ENCODE results near the gene KLF7.

The KLF7 gene

DNA sequence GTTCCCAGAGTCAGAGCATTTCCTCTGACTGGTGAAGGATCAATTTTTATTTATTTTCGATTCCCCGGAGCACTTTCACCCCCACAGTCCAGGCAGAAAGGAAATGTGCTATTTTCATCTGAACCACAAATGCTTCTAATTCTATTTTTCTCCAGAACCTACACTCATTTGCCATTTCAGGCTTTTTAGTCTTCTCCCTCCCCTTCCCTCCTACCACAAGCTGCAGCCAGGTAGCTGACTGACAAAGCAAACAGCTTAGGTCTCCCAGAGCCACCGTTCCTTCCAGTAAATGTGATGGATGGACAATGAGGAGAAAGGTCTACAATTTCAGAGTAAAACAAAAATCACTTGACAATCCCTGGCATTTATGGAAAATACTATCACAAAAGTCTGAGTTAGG, 76.9 kb downstream of the KLF7 start:
- no peak for DNase-seq

DNA sequence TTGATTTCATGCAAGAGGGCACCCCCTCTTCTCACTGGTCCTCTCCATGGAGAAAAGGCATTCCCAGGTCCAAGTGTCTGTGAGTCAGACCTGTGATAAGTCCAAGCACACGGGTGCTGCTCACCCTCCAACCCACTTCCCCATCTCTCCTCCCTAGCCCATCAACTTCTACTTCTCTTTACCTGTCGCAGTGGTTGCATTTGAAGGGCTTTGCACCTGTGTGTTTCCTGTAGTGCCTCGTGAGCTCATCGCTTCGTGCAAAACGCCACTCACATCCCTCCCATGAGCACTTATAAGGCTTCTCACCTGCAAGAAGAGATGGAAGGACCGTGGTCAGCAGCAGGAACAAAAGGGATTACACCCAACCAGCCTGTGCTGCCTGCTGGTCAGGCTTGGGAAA, 77.5 kb downstream of the KLF7 start:
- no peak for DNase-seq

DNA sequence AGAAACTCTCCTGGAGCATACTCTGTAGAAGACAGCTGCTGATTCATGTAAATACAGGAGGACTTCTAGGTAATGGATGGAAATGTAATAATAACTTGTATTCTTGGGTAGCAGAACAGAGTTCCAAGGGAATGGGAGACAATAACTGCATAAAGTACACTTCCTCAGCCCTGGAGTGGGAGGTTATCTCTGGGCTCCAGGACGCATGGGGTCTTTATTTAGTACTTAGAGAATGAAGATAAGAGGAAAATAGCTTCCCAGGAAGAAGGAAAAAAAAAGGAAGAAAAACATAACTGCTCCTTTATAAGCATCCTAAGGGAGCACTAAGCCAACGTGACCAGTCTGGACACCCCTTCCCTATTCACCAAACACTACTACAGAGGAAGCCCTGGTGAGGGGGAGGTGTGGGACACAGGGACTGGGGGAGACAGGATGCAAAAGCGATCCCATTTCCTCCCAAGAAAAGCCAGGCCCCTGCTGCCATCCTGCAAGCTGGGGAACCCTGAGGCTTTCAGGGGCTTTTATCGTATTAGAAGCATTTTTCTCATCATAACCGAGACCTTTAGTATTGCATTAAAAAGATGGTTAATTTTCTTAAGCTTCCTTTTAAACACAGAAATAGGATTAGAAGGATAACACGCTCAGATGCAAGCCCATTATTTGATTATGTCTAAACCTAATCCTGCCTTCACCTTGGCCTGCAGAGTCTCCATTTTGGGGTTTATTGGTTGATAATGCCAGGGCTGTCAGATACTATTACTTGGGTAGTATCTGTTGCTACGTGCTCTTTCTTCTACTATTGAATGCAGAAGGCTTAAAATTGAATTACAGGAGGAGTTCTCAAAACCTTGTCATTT, 78.5 kb downstream of the KLF7 start:
- DNase-seq: no peak

DNA sequence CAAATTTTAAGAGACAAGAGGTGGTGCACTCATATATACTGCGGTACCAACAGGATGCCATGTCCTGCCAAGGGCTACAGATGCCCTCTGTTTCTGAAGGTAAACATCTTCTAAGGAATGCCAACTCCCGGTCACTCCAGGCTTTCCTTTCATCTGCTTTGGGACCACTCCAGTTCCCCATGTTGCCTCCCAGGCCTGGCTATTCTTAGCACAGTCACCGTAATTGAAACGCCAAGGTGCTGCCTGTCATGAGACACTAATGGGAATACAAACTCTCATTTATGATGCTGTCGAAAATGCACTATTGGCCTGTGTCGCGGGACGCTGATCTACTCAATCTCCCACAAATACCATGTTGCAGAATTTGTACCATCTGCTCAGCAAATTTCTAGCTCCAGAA, 79.6 kb downstream of the KLF7 start:
- no peak for DNase-seq

DNA sequence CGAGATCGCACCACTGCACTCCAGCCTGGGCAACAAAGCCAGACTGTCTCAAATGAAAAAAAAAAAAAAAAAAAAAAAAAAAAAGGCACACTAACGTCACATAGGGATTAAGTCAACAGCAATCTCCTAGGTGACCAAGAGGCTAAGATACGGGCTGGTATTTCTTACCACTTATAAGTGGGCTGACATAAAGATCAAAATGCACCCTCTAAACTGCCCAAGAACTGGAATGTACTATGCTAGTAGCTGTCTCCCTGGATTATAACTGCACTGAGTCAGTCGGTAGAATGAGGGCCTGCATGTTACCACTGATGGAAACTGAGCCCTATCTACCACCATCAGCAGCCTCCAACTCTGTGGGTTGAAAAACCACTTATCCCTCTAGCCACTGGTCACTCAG, 80.6 kb downstream of the KLF7 start:
- DNase-seq: no peak

DNA sequence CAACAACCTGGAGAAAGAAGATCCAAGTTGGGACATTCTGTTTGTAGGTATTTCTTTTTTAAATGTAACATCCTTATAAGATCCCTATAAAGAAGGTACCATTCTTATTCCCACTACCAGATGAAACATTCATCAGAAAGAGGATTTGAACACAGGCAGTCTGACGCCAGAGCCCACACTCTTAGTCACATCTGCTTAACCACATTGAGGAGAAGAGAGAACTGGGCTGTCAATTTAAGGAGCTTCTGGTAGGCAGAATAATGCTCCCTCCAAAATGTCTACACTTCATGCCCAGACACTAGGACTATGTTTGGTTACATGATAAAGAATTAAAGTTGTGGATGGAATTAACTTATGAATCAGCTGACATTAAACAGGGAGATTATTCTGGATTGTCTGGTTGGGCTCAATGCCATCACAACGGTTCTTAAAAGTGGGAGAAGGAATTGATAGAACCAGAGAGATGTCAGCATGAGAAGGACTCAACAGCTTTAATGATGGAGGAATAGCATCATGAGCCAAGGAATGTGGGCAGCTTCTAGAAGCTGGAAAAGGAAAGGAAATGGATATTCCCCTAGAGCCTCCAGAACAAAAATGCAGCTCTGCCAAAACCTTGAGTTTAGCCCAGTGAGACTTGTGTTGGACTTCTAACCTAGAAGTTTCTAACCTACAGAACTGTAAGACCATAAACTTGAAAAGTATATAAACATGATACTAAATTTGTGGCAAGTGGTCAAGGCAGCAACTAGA, 82.2 kb downstream of the KLF7 start:
- DNase-seq: no peak

DNA sequence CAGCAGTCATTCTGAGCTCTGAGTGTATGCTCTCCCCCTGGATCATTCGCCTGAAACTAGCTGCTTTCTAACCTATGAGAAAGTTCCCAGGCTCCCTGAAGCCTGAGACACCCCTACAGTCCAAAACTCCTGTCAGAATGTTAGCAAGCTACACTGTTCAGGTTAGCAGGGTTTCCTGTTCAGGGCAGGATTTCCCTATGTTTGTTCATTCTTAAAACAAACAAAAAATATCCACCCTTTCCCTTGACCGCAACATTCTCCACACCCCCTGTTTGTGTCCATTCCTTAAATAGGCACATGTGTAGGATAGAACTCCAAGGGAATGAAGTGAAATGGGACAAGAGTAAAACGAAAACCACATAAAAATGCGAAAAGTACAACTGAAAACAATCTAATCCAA, 83.1 kb downstream of the KLF7 start:
- DNase-seq: no peak

DNA sequence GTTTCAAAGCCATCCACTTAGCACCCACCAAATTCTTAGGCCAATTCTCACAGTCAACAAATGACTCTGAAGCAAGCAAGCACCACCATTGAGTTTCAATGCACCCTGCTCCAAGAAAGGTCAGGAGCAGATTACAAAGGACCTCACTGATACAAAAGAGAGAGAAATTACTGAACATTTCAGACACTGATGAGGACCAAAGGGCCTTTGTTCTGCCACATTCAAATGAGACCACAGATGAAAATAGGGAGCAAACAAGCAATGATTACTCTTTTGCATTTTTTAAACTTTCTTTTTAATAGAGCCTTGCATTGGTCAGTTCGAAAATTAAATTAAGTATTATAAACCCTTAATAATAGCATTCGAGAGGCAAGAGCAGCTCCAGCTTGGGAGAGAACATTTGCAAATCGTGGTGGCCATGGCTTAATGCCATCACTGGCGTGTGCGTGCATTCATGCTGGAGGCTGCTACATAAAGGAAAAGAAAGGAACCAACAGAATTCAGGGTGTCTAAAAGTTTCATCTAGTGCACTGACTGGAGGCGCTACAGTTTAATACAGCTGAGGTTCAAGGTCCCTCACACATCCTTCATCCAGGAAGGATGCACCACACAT, 87.5 kb downstream of the KLF7 start:
- no peak for DNase-seq

DNA sequence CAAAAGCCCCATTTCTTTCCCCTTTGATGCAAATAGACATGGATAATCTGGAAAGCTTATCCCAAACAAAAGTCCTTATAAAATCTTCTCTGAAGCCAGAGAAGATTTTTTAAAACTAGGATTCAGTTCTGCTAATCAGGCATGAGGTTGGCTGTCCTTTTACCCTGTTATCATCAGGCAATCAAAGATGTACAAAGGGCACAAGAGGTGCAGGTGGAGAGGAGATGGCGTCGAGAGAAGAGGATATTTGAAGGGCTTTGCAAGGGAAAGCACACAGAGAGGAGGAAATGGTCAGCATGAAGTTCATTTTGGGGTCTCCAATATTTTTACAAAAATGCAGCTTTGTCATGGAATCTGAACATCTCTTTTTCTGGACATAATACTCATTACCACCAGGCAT, 88.5 kb downstream of the KLF7 start:
- no peak for DNase-seq

DNA sequence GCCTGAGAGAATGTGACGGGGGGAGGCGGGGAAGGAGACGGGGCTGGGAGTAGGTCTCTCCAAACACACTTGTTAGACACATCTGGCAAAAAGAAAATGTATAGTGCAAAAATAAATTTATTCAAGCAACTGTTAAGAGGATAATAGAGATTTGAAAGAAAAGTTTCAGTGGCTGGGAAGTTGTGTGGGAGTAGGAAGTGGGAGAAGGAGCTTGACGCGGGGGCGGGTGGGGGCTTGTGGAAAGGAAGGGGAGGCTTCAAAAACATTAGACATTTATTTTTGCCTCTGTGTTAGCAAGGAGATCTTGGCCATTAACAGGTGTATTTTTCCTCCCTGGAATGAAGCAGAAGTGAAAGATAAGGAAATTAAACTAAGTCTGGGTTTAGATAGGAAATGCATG, 90.3 kb downstream of the KLF7 start:
- no peak for DNase-seq

DNA sequence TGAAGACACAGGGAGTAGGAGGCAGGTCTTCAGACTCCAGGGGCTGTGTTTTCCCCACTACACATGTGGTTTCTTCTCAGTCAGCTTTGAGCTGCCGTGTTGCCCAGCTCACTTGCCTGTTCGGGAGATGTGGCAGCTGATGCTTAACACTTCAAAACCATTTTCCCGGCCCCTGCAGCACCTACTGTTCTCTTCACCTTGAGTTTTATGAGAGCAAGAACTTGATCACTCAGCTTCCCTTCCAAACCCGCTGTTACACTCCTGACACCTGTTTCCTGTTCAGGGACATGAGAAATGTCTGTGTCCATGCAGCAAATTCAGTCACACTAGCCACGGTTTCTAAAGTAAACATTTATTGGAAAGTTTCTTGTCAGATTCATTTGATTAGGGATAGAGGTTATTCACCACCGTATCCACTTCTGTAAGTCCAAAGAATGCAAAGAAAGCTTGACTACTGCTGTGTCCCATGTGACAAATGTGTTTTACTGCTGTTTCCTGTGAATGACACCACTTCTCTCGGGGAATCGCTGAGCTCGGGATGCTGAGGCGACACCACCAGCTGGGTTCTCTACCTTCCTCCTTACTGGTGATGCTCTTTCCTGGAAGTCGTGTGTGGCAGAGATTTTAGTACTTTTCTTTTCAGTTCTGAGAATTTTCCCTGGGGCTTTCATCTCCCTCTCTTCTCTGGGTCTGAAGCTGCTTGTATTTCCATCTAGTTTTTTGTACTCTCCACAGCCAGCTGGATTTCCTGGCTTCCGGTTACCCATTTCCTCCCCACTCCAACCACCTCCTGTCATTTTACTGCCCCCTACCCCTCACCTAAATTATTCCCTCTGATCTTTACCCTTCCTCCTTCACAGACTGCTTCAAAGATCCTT, 91.7 kb downstream of the KLF7 start:
- peak; percentile 63 for DNase-seq

DNA sequence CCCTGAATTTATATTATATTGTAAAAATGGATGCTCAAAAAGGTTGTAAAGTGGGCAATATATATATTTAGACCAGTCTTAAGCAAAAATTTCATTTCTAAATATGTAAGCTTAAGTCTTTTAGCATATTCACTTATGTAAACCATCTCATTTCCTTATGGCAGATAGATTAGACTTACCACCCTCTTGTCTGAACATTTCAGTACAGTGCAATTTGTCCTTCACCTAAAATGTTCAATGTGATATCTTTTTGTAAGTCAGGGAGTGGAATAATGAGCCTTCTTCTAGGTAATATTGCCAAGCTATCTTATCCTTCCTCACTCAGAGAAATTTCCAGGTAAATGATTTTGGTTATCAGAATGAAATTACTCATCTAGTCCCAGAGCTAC, 92.3 kb downstream of the KLF7 start:
- no peak for DNase-seq

DNA sequence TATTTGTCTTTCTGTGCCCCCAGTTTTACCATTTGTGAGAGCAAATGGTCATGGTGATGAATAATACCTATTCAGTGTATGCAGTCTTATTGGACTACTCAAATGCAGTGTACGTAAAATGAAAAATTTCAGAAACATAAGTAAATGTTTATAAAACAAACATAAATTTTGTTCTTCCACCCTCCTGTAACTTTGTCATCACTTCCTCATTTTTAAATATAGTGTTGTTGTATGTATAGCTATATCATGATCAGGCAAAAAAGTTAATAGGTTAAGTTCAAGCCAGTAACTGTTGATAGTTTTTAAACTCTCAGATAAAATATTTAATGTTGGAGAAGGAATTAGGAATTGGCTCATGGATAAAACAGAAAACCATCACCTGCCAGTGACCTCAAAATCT, 93.2 kb downstream of the KLF7 start:
- DNase-seq: no peak

DNA sequence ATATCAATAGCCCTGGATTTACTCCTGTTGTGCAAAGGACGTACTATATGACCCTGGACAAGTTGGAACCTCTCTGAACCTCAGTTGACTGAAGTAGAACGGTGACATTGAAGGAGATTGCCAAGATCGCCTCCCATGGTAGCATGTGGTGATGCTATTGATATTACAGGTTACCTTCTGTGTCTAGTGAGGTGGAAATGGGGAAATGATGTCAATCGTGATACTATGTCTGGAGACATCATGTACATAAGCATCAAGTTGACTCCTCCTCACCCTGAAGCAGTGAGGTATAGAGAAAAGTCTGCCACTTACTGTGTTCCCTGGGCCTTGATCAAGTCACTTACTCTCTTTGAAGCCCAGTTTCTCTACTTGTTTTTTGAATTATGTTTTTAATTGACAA, 93.9 kb downstream of the KLF7 start:
- DNase-seq: no peak

DNA sequence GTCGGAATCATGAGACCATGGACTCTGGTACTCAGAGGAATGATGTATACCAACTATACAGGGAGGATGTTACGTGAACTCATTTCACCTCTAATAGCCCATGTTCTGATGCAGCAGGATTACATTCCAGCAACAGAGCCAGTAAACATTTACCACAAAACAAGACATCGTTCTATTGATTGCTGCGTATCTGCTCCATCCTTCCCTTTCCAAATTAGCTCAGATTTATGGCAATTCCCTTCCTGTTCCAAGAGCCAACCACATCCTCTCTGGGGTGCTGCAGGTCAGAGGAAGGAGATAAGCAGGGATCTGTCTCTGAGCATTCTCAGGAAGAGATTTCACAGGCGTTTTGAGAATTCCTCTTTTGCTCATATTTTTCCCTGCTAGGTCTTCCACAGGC, 98.3 kb downstream of the KLF7 start:
- DNase-seq: no peak

DNA sequence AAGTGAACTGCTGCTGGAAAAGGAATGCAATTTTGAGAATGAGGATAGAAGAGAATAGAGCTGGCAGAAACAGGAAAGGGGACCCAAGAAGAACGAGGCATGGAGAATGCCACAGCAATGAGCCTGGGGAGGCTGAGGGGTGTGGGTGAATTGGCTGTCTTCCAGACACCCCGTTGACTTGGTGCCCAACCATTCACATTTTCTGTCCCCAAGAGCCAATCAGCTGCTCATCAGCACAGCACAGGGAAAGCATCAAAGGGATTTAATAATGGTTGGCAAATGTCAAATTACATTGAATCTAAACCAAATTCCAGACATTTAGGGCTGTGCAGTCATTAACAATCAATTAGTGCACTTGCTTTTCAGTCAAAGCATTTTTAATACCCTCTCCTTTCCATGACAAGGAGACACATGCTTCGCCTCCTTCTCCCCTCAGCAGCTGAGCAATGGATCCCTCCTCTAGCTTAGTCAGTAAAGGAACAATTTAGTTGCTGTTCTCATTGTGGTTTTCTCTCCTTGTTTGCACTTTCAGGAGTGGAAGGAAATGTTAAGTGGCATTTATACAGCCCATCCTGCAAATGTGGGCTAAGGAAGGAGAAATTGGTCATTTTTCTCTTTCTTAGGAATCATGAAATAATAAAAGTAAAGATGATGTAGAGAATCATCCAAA, 98.8 kb downstream of the KLF7 start:
- no peak for DNase-seq

DNA sequence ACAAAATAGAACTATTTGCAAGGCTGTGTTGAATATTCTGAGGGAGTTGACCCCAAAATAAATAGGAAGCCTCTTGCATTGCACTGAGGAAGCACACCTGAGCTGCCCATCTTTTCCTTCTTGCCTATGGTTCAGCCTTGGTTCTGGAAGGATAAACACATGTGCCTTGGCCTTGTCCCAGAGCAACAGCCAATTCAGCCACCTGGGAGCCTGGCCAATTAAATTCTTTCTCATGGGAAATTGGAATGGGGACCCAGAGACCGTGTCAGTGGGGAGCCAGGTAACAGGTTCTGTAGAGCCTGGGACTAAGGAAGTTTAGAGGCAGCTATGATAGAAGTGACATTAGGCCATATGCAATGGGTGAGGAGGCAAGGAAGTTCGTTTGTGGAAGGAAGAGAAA, 99.6 kb downstream of the KLF7 start:
- no peak for DNase-seq

DNA sequence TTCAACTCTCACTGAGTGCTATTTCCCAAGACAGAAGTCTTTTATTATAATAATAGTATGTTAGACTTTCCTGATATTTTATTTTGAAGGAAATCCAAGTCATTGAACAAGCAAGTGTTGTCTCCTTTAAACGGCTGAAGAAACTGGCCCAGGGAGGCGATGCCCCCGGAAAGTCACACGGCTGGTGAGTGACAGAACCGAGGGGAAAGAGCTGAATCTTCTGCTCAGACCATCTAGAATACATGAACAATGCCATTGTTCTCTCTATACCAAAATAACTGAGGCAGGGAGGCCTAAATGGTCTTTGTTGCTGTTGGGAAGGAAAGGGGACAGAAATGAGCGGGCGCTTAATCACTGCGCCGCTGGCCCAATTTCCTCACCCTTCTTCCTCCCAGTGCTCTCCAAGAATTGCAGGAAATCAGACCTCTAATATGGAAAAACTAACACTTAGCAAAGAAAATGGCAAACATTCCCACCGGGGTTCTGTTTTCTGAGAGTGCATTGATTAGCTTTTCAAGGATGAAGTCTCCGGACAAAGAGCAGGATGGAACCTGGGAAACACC, 101.5 kb downstream of the KLF7 start:
- DNase-seq: no peak

DNA sequence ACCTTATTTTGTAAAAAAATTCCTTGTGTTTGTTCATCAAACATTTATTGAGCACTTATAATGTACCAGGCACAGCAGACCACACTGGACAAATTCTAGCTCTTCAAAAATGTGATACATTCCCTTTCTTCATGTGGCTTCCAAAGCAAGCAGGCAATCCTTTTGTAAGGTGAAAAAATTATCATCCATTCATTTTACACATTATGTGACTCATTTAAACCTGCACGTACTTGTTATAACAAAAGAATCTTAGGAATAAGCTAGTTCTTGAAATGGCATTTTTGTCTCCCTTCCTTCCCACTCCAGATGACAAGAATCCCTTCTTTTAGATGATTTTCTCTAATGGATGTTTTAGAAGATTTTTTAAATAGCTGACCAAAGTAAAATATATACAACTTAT, 104.6 kb downstream of the KLF7 start:
- DNase-seq: no peak

DNA sequence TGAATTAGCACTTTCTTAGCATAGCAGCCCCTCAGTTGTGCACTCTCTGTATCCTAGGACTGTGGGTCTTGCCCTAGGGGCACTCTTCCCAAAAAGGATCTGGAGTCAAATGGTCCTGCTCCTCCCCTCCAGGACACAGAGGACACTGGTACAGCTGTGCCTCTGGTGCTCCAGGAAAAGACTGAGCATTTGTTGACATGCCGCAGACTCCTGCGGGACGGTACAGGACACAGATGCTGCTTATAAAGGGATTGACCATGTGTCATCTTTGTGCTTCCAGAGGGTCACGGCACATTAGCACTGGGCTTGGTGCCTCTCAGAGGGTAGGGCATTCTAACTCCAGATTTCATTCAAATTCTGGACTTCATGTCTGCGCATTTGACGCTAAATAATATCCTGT, 110.5 kb downstream of the KLF7 start:
- DNase-seq: no peak

DNA sequence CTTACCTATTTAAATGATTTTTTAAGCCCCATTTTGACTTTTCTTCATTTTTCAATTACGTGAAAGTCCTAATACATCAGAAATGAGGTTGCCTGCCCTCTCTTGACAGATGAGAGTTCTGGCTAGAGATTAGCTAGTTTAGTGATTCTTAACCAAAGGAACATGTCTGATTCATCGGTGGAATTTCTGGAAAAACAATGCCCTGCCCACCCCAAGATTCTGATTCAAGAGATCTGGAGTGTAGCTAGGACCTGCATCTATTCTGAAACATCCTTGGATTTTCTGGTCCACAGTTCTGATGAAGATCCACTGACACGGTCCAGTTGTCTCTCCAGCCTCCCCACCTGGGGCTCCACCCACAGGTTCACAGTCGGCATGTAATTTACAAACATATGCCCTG, 111.2 kb downstream of the KLF7 start:
- DNase-seq: no peak

DNA sequence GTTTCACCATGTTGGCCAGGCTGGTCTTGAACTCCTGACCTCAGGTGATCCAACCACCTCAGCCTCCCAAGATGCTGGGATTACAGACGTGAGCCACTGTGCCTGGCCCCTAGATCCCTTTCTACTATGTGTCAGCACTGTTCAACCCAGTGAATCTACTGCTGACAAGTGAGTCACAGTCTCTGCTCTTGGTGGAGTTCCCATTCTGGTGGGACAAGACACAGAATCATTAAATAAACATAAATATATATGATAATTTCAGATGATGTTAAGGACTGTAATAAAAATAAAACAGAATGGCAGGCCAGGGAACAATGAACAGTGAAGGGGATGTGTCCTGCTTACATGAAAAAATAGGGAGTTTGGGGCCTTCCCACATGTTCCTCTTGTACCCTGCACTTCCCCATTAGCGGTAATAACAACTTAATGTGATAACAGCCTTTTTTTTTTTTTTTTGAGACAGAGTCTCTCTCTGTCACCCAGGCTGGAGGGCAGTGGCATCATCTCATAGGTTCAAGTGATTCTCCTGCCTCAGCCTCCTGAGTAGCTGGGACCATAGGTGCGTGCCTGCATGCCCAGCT, 114.3 kb downstream of the KLF7 start:
- no peak for DNase-seq
